SK-N-SH (cell line): Measurements from ENCODE around the gene TMEM161A. TPM values are rescaled to one million over a fixed set of nuclear protein-coding genes. Genes with fewer than 3 reads are reported as not detected.

Source experiments
- CTCF ChIA-PET: fragments of 300-600, 350-600 bp; formaldehyde crosslinking; extraction: SDS; loops from one replicate; lab custom pipeline; 2021; lab: Yijun Ruan, JAX
- POLR2A ChIA-PET: fragments of 350-600 bp; sonication (Branson Sonifier 250); formaldehyde crosslinking; extraction: SDS; loops from one replicate; lab custom pipeline; 2020; ENCODE audit warnings: antibody characterized with exemption, inconsistent platforms; lab: Yijun Ruan, JAX
- DNase-seq: peaks from one replicate; pipeline ENCODE4 v3.0.0; 2012
- H2AFZ ChIP-seq: fragments of 200-600 bp; sonication (generic); 2 replicates; pipeline ENCODE4 v1.8.1; 2016; ENCODE audit warnings: antibody characterized with exemption, mild to moderate bottlenecking, low read depth
- H3F3A ChIP-seq: fragments of 200-600 bp; sonication (generic); replicated peaks from 2 replicates; pipeline ENCODE3; 2016; ENCODE audit warnings: antibody characterized with exemption, mild to moderate bottlenecking; ENCODE audit not compliant: insufficient read depth
- H3K27ac ChIP-seq, 2 experiments: fragments of 200-500 bp in 1 of 2; fragments of 200-600 bp in 1 of 2; sonication (Bioruptor generic) in 1 of 2; sonication (generic), shearing (Covaris generic) in 1 of 2; 2 replicates each; pipeline versions ENCODE4 v1.5.1 to v1.6.1; 2014 to 2016; ENCODE audit warnings: low read depth in 2 of 2, inconsistent platforms in 1 of 2, low read length in 1 of 2, mild to moderate bottlenecking in 1 of 2, mixed read lengths in 1 of 2
- H3K27me3 ChIP-seq: fragments of 200-600 bp; sonication (generic), shearing (Covaris generic); 2 replicates; pipeline ENCODE4 v1.6.1; 2016; ENCODE audit warnings: mixed run types; ENCODE audit not compliant: insufficient read depth
- H3K36me3 ChIP-seq, 2 experiments: fragments of 200-500 bp in 1 of 2; fragments of 200-600 bp in 1 of 2; sonication (Bioruptor generic) in 1 of 2; sonication (generic) in 1 of 2; replicated peaks in 1 of 2; 2 replicates each; pipeline versions ENCODE3 to v1.5.1; 2014 to 2016; ENCODE audit warnings: low read length in 1 of 2, mild to moderate bottlenecking in 1 of 2; ENCODE audit not compliant: insufficient read depth in 2 of 2, control insufficient read depth in 1 of 2
- H3K4me1 ChIP-seq, 2 experiments: fragments of 200-500 bp in 1 of 2; fragments of 200-600 bp in 1 of 2; sonication (Bioruptor generic) in 1 of 2; sonication (generic), shearing (Covaris generic) in 1 of 2; 2 replicates each; pipeline versions ENCODE4 v1.5.1 to v1.6.1; 2014 to 2016; ENCODE audit warnings: low read depth in 1 of 2, low read length in 1 of 2, mixed run types in 1 of 2; ENCODE audit not compliant: insufficient read depth in 2 of 2, control insufficient read depth in 1 of 2
- H3K4me2 ChIP-seq: fragments of 200-600 bp; sonication (generic), shearing (Covaris generic); 2 replicates; pipeline ENCODE4 v1.6.1; 2017; ENCODE audit warnings: mixed run types
- H3K4me3 ChIP-seq, 2 experiments: fragments of 200-500 bp in 1 of 2; fragments of 200-600 bp in 1 of 2; sonication (Bioruptor generic) in 1 of 2; sonication (generic), shearing (Covaris generic) in 1 of 2; 2 replicates each; pipeline versions ENCODE4 v1.5.1 to v1.8.1; 2014 to 2016; ENCODE audit warnings: low read depth in 2 of 2, inconsistent platforms in 1 of 2, low read length in 1 of 2, mild to moderate bottlenecking in 1 of 2, mixed read lengths in 1 of 2, moderate library complexity in 1 of 2
- H3K79me2 ChIP-seq: fragments of 200-600 bp; sonication (generic); 2 replicates; pipeline ENCODE4 v1.8.1; 2017; ENCODE audit warnings: mild to moderate bottlenecking; ENCODE audit not compliant: insufficient read depth
- H3K9ac ChIP-seq: fragments of 200-600 bp; sonication (generic); 2 replicates; pipeline ENCODE4 v1.6.1; 2017; ENCODE audit warnings: mixed run types
- H3K9me2 ChIP-seq: fragments of 200-600 bp; sonication (generic); 2 replicates; pipeline ENCODE4 v1.6.1; 2017; ENCODE audit warnings: mixed run types
- H3K9me3 ChIP-seq: fragments of 200-600 bp; sonication (generic); 2 replicates; pipeline ENCODE4 v1.6.1; 2017; ENCODE audit warnings: mixed run types, mild to moderate bottlenecking, moderate library complexity
- H4K20me1 ChIP-seq: fragments of 200-600 bp; sonication (generic); 2 replicates; pipeline ENCODE4 v1.6.1; 2017; ENCODE audit warnings: mild to moderate bottlenecking, mixed run types; ENCODE audit not compliant: insufficient read depth
- EZH2phosphoT487 ChIP-seq: fragments of 200-600 bp; sonication (generic); IDR thresholded peaks from 2 replicates; pipeline ENCODE4 v1.6.1; 2017; ENCODE audit warnings: low read depth, mixed run types, mild to moderate bottlenecking, antibody characterized with exemption, moderate library complexity, borderline replicate concordance
- GATA2 ChIP-seq: sonication (generic); formaldehyde crosslinking; IDR thresholded peaks from 2 replicates; pipeline ENCODE4 v1.5.0; 2020; ENCODE audit warnings: mild to moderate bottlenecking, missing genetic modification reagents
- NFIC ChIP-seq: IDR thresholded peaks from 2 replicates; pipeline ENCODE4 v1.4.0; 2012; ENCODE audit warnings: borderline replicate concordance
- RAD21 ChIP-seq: IDR thresholded peaks from 2 replicates; pipeline ENCODE4 v1.6.1; 2012; ENCODE audit warnings: mild to moderate bottlenecking, low read length
- RFX5 ChIP-seq: IDR thresholded peaks from 2 replicates; pipeline ENCODE4 v1.6.1; 2012; ENCODE audit warnings: mild to moderate bottlenecking, improper control_type of control experiment, low read length
- RXRA ChIP-seq: IDR thresholded peaks from 2 replicates; pipeline ENCODE4 v1.4.0; 2012; ENCODE audit warnings: low read depth, mild to moderate bottlenecking, borderline replicate concordance
- SIN3A ChIP-seq: IDR thresholded peaks from 2 replicates; pipeline ENCODE4 v1.6.1; 2012; ENCODE audit warnings: low read depth, mild to moderate bottlenecking, low read length, moderate library complexity, borderline replicate concordance
- SMC3 ChIP-seq: IDR thresholded peaks from 2 replicates; pipeline ENCODE4 v1.6.1; 2012; ENCODE audit warnings: low read depth, low read length, improper control_type of control experiment
- WGBS: methylation state at CpG from one replicate; pipeline ENCODE4 v1.1.6; 2017; ENCODE audit warnings: low lambda C conversion rate; 5-methylcytosine and 5-hydroxymethylcytosine counted together
- polyA plus RNA-seq, 3 experiments: library from polyadenylated mRNA; depleted of rRNA; stranded (reverse); fragments of >200 nt; gene quantifications; 2 replicates each; pipeline ENCODE4 v1.2.3, GENCODE V29; 2012
- TF ChIP-seq, protein P1 (sequence below): IDR thresholded peaks from 2 replicates; pipeline ENCODE4 v1.4.0; 2012; ENCODE audit warnings: low read depth, borderline replicate concordance
- TF ChIP-seq, protein P2 (sequence below): IDR thresholded peaks from 2 replicates; pipeline ENCODE4 v1.6.1; 2012; ENCODE audit warnings: mild to moderate bottlenecking, low read depth, low read length, moderate library complexity
- TF ChIP-seq, protein P3 (sequence below): fragments of 200-600 bp; sonication (generic); IDR thresholded peaks from 2 replicates; pipeline ENCODE4 v1.6.1; 2017; ENCODE audit warnings: antibody characterized with exemption, mild to moderate bottlenecking, moderate library complexity

Gene TMEM161A
- polyA plus RNA-seq, 1 of the 3 experiments (the other 2 are of a cell fraction) = 39.3 TPM

DNA sequence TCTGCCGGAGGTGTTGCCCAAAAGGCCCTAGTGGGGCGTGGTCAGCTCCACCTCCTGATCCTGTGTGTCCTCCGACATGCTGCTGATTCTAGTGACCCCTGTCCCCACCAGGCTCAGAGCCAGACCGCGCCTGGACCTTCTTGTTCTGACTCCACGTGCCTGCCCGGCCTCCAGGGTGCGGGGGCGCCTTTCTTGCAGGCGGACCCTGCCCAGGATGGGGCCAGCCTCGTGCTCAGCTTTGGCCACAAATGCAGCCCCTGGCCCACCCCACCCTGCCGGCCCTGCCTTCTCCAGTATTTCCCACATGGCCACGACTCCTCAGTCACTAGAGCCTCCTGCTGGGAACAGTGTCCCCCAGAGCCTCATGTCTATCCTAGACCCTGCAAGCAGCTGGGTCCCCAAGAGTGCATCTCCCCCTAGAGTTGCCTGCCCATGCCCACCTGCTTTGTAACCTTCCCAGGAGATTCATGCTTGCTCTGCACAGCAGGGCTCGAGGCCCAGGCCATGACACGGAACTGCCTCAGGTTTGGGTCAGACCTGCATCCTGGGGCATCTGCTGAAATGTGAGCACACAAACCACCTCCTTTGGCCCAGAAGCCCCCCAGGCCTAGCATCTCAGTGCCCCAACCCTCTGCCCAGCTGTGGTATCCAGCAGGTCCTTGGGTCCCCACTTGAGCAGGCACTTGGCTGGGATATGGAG is 27.0 kb downstream of the TMEM161A start:
- no peaks in the 10 kb centered on the region for H3K9me3 ChIP-seq
- H3K4me1 ChIP-seq = no peaks in the 10 kb centered on the region; a peak in 1 of 4 replicates
- no peaks in the 10 kb centered on the region for H3K79me2 ChIP-seq
- H3K4me2 ChIP-seq = no peak overlapping the region
- no peaks in the 10 kb centered on the region for H4K20me1 ChIP-seq
- peak; percentile 14 for DNase-seq
- no peak overlapping the region for H3K27ac ChIP-seq
- ChIA-PET POLR2A (no interaction called here), CTCF (interaction anchor here (0.7 to 1.4 kb wide), 8 partner anchors 8 to 451 kb away, joined by 3 to 8 read pairs (median 3); partner anchors contain the start of gene SLC25A42)
- 88% methylated on average over 11 of the region's 15 CpGs for WGBS
- no peaks in the 10 kb centered on the region for H3K9me2 ChIP-seq
- no peak overlapping the region for H2AFZ ChIP-seq
- H3K9ac ChIP-seq = no peak overlapping the region
- H3K27me3 ChIP-seq = no peaks in the 10 kb centered on the region
- H3F3A ChIP-seq = no peaks in the 10 kb centered on the region
- H3K36me3 ChIP-seq = no peaks in the 10 kb centered on the region
- no peak overlapping the region for H3K4me3 ChIP-seq
- TF ChIP-seq GATA2 (CRISPR knock-in tag) (no peak), NFIC (no peak), RXRA (no peak), EZH2phosphoT487 (no peak), SIN3A (no peak), SMC3 (no peak), RFX5 (no peak)
- TF ChIP-seq, protein P1, sequence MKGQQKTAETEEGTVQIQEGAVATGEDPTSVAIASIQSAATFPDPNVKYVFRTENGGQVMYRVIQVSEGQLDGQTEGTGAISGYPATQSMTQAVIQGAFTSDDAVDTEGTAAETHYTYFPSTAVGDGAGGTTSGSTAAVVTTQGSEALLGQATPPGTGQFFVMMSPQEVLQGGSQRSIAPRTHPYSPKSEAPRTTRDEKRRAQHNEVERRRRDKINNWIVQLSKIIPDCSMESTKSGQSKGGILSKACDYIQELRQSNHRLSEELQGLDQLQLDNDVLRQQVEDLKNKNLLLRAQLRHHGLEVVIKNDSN = no peak

DNA sequence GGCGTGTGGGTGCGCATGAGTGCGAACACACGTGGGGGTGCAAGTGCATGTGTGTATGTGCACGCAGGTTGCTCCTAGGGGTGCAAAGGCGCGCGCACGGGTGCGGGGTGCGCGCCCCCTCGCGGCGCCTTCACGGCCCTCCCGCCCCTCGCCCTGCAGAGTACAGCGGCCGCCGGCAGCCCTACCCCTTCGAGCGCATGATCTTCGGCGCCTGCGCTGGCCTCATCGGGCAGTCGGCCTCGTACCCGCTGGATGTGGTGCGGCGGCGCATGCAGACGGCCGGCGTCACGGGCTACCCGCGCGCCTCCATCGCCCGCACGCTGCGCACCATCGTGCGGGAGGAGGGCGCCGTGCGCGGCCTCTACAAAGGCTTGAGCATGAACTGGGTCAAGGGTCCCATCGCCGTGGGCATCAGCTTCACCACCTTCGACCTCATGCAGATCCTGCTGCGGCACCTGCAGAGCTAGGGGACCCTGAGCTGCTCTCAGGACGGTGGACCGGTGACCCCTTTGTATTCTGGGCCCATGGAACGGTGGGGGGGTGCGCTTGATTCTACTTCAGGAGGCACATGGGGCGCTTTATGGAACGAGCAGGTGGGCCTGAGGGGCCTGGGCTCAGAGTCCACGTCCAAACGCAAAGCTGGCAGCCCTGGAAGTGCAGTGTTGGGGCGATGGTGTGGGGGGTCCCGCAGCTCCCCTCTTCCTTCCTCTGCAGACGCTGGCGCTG is 27.7 kb downstream of the TMEM161A start:
- POLR2A ChIA-PET = no interaction called here
- TF ChIP-seq SMC3 (peak; percentile 39; the same call in 1 of the 2 replicates), RAD21 (peak; percentile 42; the same call in 1 of the 2 replicates)
- TF ChIP-seq, protein P2, sequence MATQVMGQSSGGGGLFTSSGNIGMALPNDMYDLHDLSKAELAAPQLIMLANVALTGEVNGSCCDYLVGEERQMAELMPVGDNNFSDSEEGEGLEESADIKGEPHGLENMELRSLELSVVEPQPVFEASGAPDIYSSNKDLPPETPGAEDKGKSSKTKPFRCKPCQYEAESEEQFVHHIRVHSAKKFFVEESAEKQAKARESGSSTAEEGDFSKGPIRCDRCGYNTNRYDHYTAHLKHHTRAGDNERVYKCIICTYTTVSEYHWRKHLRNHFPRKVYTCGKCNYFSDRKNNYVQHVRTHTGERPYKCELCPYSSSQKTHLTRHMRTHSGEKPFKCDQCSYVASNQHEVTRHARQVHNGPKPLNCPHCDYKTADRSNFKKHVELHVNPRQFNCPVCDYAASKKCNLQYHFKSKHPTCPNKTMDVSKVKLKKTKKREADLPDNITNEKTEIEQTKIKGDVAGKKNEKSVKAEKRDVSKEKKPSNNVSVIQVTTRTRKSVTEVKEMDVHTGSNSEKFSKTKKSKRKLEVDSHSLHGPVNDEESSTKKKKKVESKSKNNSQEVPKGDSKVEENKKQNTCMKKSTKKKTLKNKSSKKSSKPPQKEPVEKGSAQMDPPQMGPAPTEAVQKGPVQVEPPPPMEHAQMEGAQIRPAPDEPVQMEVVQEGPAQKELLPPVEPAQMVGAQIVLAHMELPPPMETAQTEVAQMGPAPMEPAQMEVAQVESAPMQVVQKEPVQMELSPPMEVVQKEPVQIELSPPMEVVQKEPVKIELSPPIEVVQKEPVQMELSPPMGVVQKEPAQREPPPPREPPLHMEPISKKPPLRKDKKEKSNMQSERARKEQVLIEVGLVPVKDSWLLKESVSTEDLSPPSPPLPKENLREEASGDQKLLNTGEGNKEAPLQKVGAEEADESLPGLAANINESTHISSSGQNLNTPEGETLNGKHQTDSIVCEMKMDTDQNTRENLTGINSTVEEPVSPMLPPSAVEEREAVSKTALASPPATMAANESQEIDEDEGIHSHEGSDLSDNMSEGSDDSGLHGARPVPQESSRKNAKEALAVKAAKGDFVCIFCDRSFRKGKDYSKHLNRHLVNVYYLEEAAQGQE = no peak
- TF ChIP-seq, protein P3, sequence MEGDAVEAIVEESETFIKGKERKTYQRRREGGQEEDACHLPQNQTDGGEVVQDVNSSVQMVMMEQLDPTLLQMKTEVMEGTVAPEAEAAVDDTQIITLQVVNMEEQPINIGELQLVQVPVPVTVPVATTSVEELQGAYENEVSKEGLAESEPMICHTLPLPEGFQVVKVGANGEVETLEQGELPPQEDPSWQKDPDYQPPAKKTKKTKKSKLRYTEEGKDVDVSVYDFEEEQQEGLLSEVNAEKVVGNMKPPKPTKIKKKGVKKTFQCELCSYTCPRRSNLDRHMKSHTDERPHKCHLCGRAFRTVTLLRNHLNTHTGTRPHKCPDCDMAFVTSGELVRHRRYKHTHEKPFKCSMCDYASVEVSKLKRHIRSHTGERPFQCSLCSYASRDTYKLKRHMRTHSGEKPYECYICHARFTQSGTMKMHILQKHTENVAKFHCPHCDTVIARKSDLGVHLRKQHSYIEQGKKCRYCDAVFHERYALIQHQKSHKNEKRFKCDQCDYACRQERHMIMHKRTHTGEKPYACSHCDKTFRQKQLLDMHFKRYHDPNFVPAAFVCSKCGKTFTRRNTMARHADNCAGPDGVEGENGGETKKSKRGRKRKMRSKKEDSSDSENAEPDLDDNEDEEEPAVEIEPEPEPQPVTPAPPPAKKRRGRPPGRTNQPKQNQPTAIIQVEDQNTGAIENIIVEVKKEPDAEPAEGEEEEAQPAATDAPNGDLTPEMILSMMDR = peak; percentile 37; the same call in 1 of the 2 replicates
- Histone ChIP-seq H3K27me3 (no peaks in the 10 kb centered on the region), H3K9me2 (no peaks in the 10 kb centered on the region), H3F3A (no peaks in the 10 kb centered on the region), H4K20me1 (no peaks in the 10 kb centered on the region), H3K4me3 (no peak overlapping the region), H3K36me3 (no peaks in the 10 kb centered on the region), H3K4me1 (no peaks in the 10 kb centered on the region; a peak in 1 of 4 replicates), H3K27ac (no peak overlapping the region), H3K4me2 (no peak overlapping the region), H2AFZ (no peak overlapping the region), H3K9ac (no peak overlapping the region), H3K79me2 (no peaks in the 10 kb centered on the region), H3K9me3 (no peaks in the 10 kb centered on the region)
- DNase-seq = peak; percentile 89
- WGBS = 47% methylated on average over 13 of the region's 66 CpGs
- CTCF ChIA-PET = interaction anchor here (0.6 to 1.4 kb wide), 11 partner anchors 9 to 451 kb away, joined by 3 to 8 read pairs (median 3); partner anchors contain the start of gene SLC25A42
